Natural killer cell (primary cell): Measurements from ENCODE around the gene SH3PXD2A. TPM values are rescaled to one million over a fixed set of nuclear protein-coding genes. Genes with fewer than 3 reads are reported as not detected.

ENCODE experiments used
- ATAC-seq, 3 donors: fragments of 150-1000 bp in 2 of 3; fragments of 200-7000 bp in 1 of 3; cut with Tn5 transposase; 1 replicate in 1 of 3; 2 replicates in 2 of 3; pipeline ENCODE4 v1.10.0; 2021; ENCODE audit warnings: mild to moderate bottlenecking in 2 of 3, moderate library complexity in 2 of 3
- DNase-seq, 2 donors: peaks; one replicate each; pipeline versions ENCODE4 v3.0.0 to v3.0.0-alpha.2; 2013 to 2021; ENCODE audit warnings: mixed read lengths in 1 of 2
- H3K27ac ChIP-seq: one replicate; pipeline ENCODE4 v1.5.1; 2013; ENCODE audit warnings: mild to moderate bottlenecking, low read length
- H3K27me3 ChIP-seq: one replicate; pipeline ENCODE4 v1.6.1; 2013; ENCODE audit warnings: low read length; ENCODE audit not compliant: control insufficient read depth, insufficient read depth
- H3K36me3 ChIP-seq: one replicate; pipeline ENCODE4 v1.6.1; 2013; ENCODE audit warnings: low read length; ENCODE audit not compliant: control insufficient read depth, insufficient read depth
- H3K4me1 ChIP-seq: one replicate; pipeline ENCODE4 v1.6.1; 2013; ENCODE audit warnings: low read length; ENCODE audit not compliant: control insufficient read depth, insufficient read depth
- H3K4me3 ChIP-seq: one replicate; pipeline ENCODE4 v1.5.1; 2013; ENCODE audit warnings: low read length
- H3K9me3 ChIP-seq: one replicate; pipeline ENCODE4 v1.6.1; 2013; ENCODE audit warnings: low read length; ENCODE audit not compliant: control insufficient read depth, insufficient read depth
- H3K27ac Mint-ChIP-seq, 2 donors: one replicate each; pipeline ENCODE4 v1.8.0; 2022; ENCODE audit warnings: mild to moderate bottlenecking in 2 of 2, mixed read lengths in 2 of 2, moderate library complexity in 1 of 2
- H3K27me3 Mint-ChIP-seq, 2 donors: one replicate each; pipeline ENCODE4 v1.8.0; 2022; ENCODE audit warnings: low read depth in 2 of 2, mixed read lengths in 2 of 2
- H3K36me3 Mint-ChIP-seq: one replicate; pipeline ENCODE4 v1.8.0; 2022; ENCODE audit warnings: mixed read lengths
- H3K4me1 Mint-ChIP-seq, 2 donors: one replicate each; pipeline ENCODE4 v1.8.0; 2022; ENCODE audit warnings: mixed read lengths in 2 of 2
- H3K4me3 Mint-ChIP-seq: one replicate; pipeline ENCODE4 v1.8.0; 2022; ENCODE audit warnings: mild to moderate bottlenecking, moderate library complexity, mixed read lengths
- H3K9me3 Mint-ChIP-seq, 2 donors: one replicate each; pipeline ENCODE4 v1.8.0; 2022; ENCODE audit warnings: mixed read lengths in 2 of 2
- CTCF ChIP-seq: fragments of 200-600 bp; IDR thresholded peaks from one replicate; pipeline ENCODE4 v1.8.0; 2022; ENCODE audit warnings: antibody characterized with exemption
- WGBS: methylation state at CpG from one replicate; pipeline ENCODE4 v1.1.7; 2013; ENCODE audit warnings: missing lambda C conversion rate; ENCODE audit not compliant: insufficient coverage; 5-methylcytosine and 5-hydroxymethylcytosine counted together
- intact Hi-C: fragments of 100-400 bp; cut with micrococcal nuclease; formaldehyde crosslinking; loops from one replicate; pipeline ENCODE4 v1.14.2; 2022
- total RNA-seq, 4 donors: library from RNA; stranded (reverse); fragments of 120-200 nt in 1 of 4; gene quantifications; one replicate each; pipeline versions ENCODE4 v1.2.3 to v1.2.4, GENCODE V29; 2013 to 2022

Gene SH3PXD2A
- total RNA-seq, 3 donors from 2014 or later (not counting 1 experiment from before 2014, with no cell fraction given) = 3.3 to 7.0 (median 4.9) TPM

GRCh38 chr10:103838070-103838395, 17.3 kb downstream of the SH3PXD2A start:
- Mint-ChIP-seq H3K4me1 (no peaks in the 10 kb centered on the region), H3K36me3 (no peaks in the 10 kb centered on the region), H3K27ac (no peak overlapping the region), H3K27me3 (peaks cover 0 to 3% of the 10 kb centered on the region in 2 donors), H3K4me3 (no peak overlapping the region), H3K9me3 (no peaks in the 10 kb centered on the region)
- no peaks in the 10 kb centered on the region for H3K27me3 ChIP-seq
- no peaks in the 10 kb centered on the region for H3K9me3 ChIP-seq
- DNase-seq = no peak
- TF ChIP-seq CTCF = no peak
- intact Hi-C loops = no loop called here
- H3K36me3 ChIP-seq = no peaks in the 10 kb centered on the region
- ATAC-seq = no peak
- no peak overlapping the region for H3K27ac ChIP-seq
- WGBS = 89% methylated on average over 4 of the region's 4 CpGs
- no peaks in the 10 kb centered on the region for H3K4me1 ChIP-seq
- no peak overlapping the region for H3K4me3 ChIP-seq

GRCh38 chr10:103837370-103838069, 17.9 kb downstream of the SH3PXD2A start:
- Mint-ChIP-seq H3K4me3 (no peak overlapping the region), H3K27me3 (peaks cover 0 to 2% of the 10 kb centered on the region in 2 donors), H3K27ac (no peak overlapping the region), H3K4me1 (no peaks in the 10 kb centered on the region), H3K9me3 (no peaks in the 10 kb centered on the region), H3K36me3 (no peaks in the 10 kb centered on the region)
- intact Hi-C loops = no loop called here
- Histone ChIP-seq H3K27me3 (no peaks in the 10 kb centered on the region), H3K36me3 (no peaks in the 10 kb centered on the region), H3K27ac (no peak overlapping the region), H3K4me1 (no peaks in the 10 kb centered on the region), H3K4me3 (no peak overlapping the region), H3K9me3 (no peaks in the 10 kb centered on the region)
- DNase-seq (no peak), ATAC-seq (no peak)
- WGBS = 69% methylated on average over 10 of the region's 10 CpGs
- TF ChIP-seq CTCF = no peak

- ATAC-seq (no peak), DNase-seq (no peak)
- no peaks in the 10 kb centered on the region for H3K36me3 Mint-ChIP-seq
- H3K4me3 Mint-ChIP-seq = no peak overlapping the region
- intact Hi-C loops = no loop called here
- Histone ChIP-seq H3K4me3 (no peak overlapping the region), H3K4me1 (no peaks in the 10 kb centered on the region), H3K27me3 (no peaks in the 10 kb centered on the region), H3K27ac (no peak overlapping the region), H3K9me3 (no peaks in the 10 kb centered on the region), H3K36me3 (no peaks in the 10 kb centered on the region)
- no peaks in the 10 kb centered on the region for H3K9me3 Mint-ChIP-seq
- 83% methylated on average over 9 of the region's 9 CpGs for WGBS
- no peak for TF ChIP-seq CTCF
- no peaks in the 10 kb centered on the region for H3K27me3 Mint-ChIP-seq
- H3K27ac Mint-ChIP-seq = no peak overlapping the region
- no peaks in the 10 kb centered on the region for H3K4me1 Mint-ChIP-seq
Observed at GRCh38 chr10:103836861-103837260, 18.5 kb downstream of the SH3PXD2A start.

GRCh38 chr10:103836273-103836672, 19.1 kb downstream of the SH3PXD2A start:
- intact Hi-C loops = no loop called here
- 73% methylated on average over 1 of the region's 1 CpG for WGBS
- Mint-ChIP-seq H3K27ac (no peak overlapping the region), H3K36me3 (no peaks in the 10 kb centered on the region), H3K4me3 (no peak overlapping the region), H3K9me3 (no peaks in the 10 kb centered on the region), H3K4me1 (no peaks in the 10 kb centered on the region), H3K27me3 (no peaks in the 10 kb centered on the region)
- H3K9me3 ChIP-seq = no peaks in the 10 kb centered on the region
- H3K27ac ChIP-seq = no peak overlapping the region
- H3K4me3 ChIP-seq = no peak overlapping the region
- H3K4me1 ChIP-seq = no peaks in the 10 kb centered on the region
- H3K27me3 ChIP-seq = no peaks in the 10 kb centered on the region
- no peak for ATAC-seq
- no peaks in the 10 kb centered on the region for H3K36me3 ChIP-seq
- TF ChIP-seq CTCF = no peak
- DNase-seq = no peak
